K562 (cell line): ENCODE data around the gene BOC.

Experiments used
- HNRNPUL1 ChIP-seq: fragments of 200-400 bp; formaldehyde crosslinking; IDR thresholded peaks from 2 replicates; pipeline ENCODE4 v1.6.1; 2017; ENCODE audit warnings: low read length
- RAD51 ChIP-seq: fragments of 450-650 bp; IDR thresholded peaks from 2 replicates; pipeline ENCODE4 v1.7.1; 2016; ENCODE audit warnings: low read depth, mild to moderate bottlenecking, borderline replicate concordance
- TCF7L2 ChIP-seq: fragments of 150-350 bp; IDR thresholded peaks from 2 replicates; pipeline ENCODE4 v1.6.1; 2016; ENCODE audit warnings: low read depth, mild to moderate bottlenecking, low read length, moderate library complexity
- ZNF507 ChIP-seq: conservative IDR thresholded peaks from 2 replicates; pipeline ENCODE4 v1.6.1; 2017; ENCODE audit warnings: missing genetic modification characterization, missing compliant biosample characterization

DNA sequence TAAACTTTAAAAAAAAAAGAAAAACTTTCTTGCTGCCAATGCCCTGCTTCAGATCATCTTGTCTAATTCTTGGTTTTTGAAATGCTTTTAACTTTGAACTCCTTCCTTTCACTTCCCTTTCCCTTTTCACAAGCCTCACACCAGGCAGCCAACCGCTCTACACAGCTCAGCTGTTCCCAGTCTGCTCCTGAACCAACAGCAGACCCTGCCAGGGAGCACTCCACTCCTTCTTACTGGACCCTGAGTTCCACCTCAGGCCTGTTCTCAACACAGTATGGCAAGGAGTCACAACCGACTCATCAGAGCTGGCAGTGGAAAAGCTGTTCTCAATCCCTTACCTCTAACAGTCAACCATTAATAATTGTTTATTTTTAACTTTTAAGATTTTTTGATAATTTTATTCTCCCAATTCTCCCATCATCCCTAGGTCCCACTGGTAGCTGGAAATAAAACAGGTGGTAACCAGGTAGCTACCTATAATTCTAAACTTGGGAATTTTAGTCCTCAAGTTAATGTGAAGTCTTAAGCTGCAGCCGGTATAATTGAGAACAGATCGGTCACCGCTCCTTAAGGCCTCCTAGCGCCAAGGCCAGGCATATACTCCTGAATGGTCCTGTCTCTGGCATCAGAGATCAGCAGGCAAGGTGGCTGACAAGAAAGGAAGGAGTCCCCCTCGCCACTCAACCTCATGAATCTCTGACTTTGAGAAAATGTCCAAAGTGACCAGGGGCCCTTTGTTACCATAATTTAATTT is 43.9 kb downstream of the BOC start:
- TF ChIP-seq RAD51, result no peak
- no peak for TF ChIP-seq HNRNPUL1
- TF ChIP-seq TCF7L2, result no peak
- no peak for TF ChIP-seq ZNF507 (tag)
